Activated T-cell treated with anti-CD3 and anti-CD28 coated beads, Interleukin-2, amount 50 U/mL, for 4 hours (primary cell): Measurements from ENCODE around the gene PELO. TPM values are rescaled to one million over a fixed set of nuclear protein-coding genes. Genes with fewer than 3 reads are reported as not detected.

ENCODE experiments used
- ATAC-seq, 2 donors: fragments of 200-7000 bp; cut with Tn5 transposase; one replicate each; pipeline ENCODE4 v1.10.0; 2021
- DNase-seq: peaks from one replicate; pipeline ENCODE4 v3.0.0-alpha.2; 2020
- H3K27me3 Mint-ChIP-seq: one replicate; pipeline ENCODE4 v1.8.0; 2021; ENCODE audit warnings: low read depth, mixed read lengths
- H3K36me3 Mint-ChIP-seq: one replicate; pipeline ENCODE4 v1.8.0; 2022; ENCODE audit warnings: mixed read lengths; ENCODE audit not compliant: insufficient read depth
- H3K4me1 Mint-ChIP-seq: one replicate; pipeline ENCODE4 v1.8.0; 2021; ENCODE audit warnings: low read depth, mixed read lengths
- H3K4me3 Mint-ChIP-seq: one replicate; pipeline ENCODE4 v1.8.0; 2021; ENCODE audit warnings: mild to moderate bottlenecking, moderate library complexity, mixed read lengths
- H3K9me3 Mint-ChIP-seq: one replicate; pipeline ENCODE4 v1.8.0; 2021; ENCODE audit warnings: mixed read lengths
- total RNA-seq, 3 donors: library from RNA; stranded (reverse); gene quantifications; one replicate each; pipeline ENCODE4 v1.2.1, GENCODE V29; 2021

The PELO gene
- total RNA-seq, 3 donors from 2014 or later = 21.2 to 26.5 (median 23.7) TPM

- DNase-seq = no peak
- no peak overlapping the region for H3K4me3 Mint-ChIP-seq
- H3K9me3 Mint-ChIP-seq = peaks cover 8% of the 10 kb centered on the region
- H3K4me1 Mint-ChIP-seq = peaks cover 12% of the 10 kb centered on the region
- peaks cover 3% of the 10 kb centered on the region for H3K36me3 Mint-ChIP-seq
- ATAC-seq = peak; percentile 76 to 82
- no peaks in the 10 kb centered on the region for H3K27me3 Mint-ChIP-seq
Observed at GRCh38 chr5:52760695-52761366, 26.9 kb upstream of the PELO start.

- no peaks in the 10 kb centered on the region for H3K27me3 Mint-ChIP-seq
- no peak overlapping the region for H3K4me3 Mint-ChIP-seq
- peaks cover 22% of the 10 kb centered on the region for H3K4me1 Mint-ChIP-seq
- no peaks in the 10 kb centered on the region for H3K9me3 Mint-ChIP-seq
- DNase-seq = no peak
- peaks cover 2% of the 10 kb centered on the region for H3K36me3 Mint-ChIP-seq
- ATAC-seq = no peak
Observed at GRCh38 chr5:52767217-52767743, 20.4 kb upstream of the PELO start.

- DNase-seq (no peak), ATAC-seq (no peak)
- Mint-ChIP-seq H3K36me3 (peaks cover 2% of the 10 kb centered on the region), H3K27me3 (no peaks in the 10 kb centered on the region), H3K9me3 (no peaks in the 10 kb centered on the region), H3K4me3 (no peak overlapping the region), H3K4me1 (peaks cover 28% of the 10 kb centered on the region)
Observed at GRCh38 chr5:52767766-52768480, 19.8 kb upstream of the PELO start.

GRCh38 chr5:52769061-52769460 lies 18.7 kb upstream of the PELO start:
- Mint-ChIP-seq H3K4me1 (peaks cover 34% of the 10 kb centered on the region), H3K27me3 (no peaks in the 10 kb centered on the region), H3K36me3 (peaks cover 2% of the 10 kb centered on the region), H3K4me3 (no peak overlapping the region), H3K9me3 (no peaks in the 10 kb centered on the region)
- ATAC-seq = no peak
- DNase-seq = no peak

- no peak for ATAC-seq
- Mint-ChIP-seq H3K9me3 (no peaks in the 10 kb centered on the region), H3K4me3 (no peak overlapping the region)
Observed at GRCh38 chr5:52770287-52770939, 17.3 kb upstream of the PELO start.

GRCh38 chr5:52771343-52772039 lies 16.2 kb upstream of the PELO start:
- H3K36me3 Mint-ChIP-seq = peaks cover 2% of the 10 kb centered on the region
- ATAC-seq (peak; percentile 88 to 91), DNase-seq (no peak)
- H3K9me3 Mint-ChIP-seq = no peaks in the 10 kb centered on the region
- H3K4me1 Mint-ChIP-seq = peaks cover 51% of the 10 kb centered on the region
- H3K4me3 Mint-ChIP-seq = peak overlapping the region; percentile 23
- no peaks in the 10 kb centered on the region for H3K27me3 Mint-ChIP-seq

More at GRCh38 chr5:52770287-52770939, 17.3 kb upstream of the PELO start:
- Mint-ChIP-seq H3K36me3 (peaks cover 2% of the 10 kb centered on the region), H3K4me1 (peaks cover 42% of the 10 kb centered on the region), H3K27me3 (no peaks in the 10 kb centered on the region)
- DNase-seq = no peak

GRCh38 chr5:52772668-52773067 lies 15.0 kb upstream of the PELO start:
- Mint-ChIP-seq H3K27me3 (no peaks in the 10 kb centered on the region), H3K4me3 (no peak overlapping the region), H3K4me1 (peaks cover 48% of the 10 kb centered on the region), H3K9me3 (no peaks in the 10 kb centered on the region), H3K36me3 (peaks cover 2% of the 10 kb centered on the region)
- DNase-seq (no peak), ATAC-seq (no peak)

GRCh38 chr5:52773342-52773741 lies 14.4 kb upstream of the PELO start:
- Mint-ChIP-seq H3K4me3 (no peak overlapping the region), H3K27me3 (no peaks in the 10 kb centered on the region), H3K4me1 (peaks cover 46% of the 10 kb centered on the region), H3K9me3 (no peaks in the 10 kb centered on the region), H3K36me3 (peaks cover 2% of the 10 kb centered on the region)
- no peak for DNase-seq
- ATAC-seq = no peak

GRCh38 chr5:52774005-52774410 lies 13.7 kb upstream of the PELO start:
- ATAC-seq = no peak
- Mint-ChIP-seq H3K36me3 (peaks cover 2% of the 10 kb centered on the region), H3K4me3 (no peak overlapping the region), H3K9me3 (no peaks in the 10 kb centered on the region), H3K4me1 (peaks cover 46% of the 10 kb centered on the region), H3K27me3 (no peaks in the 10 kb centered on the region)
- no peak for DNase-seq

- H3K4me1 Mint-ChIP-seq = peaks cover 44% of the 10 kb centered on the region
- H3K36me3 Mint-ChIP-seq = no peaks in the 10 kb centered on the region
- ATAC-seq = peak; percentile 52 to 65
- peak; percentile 20 for DNase-seq
- peak overlapping the region; percentile 17 for H3K4me3 Mint-ChIP-seq
- no peaks in the 10 kb centered on the region for H3K9me3 Mint-ChIP-seq
- H3K27me3 Mint-ChIP-seq = no peaks in the 10 kb centered on the region
Observed at GRCh38 chr5:52776116-52776515, 11.6 kb upstream of the PELO start.

- Mint-ChIP-seq H3K27me3 (no peaks in the 10 kb centered on the region), H3K36me3 (no peaks in the 10 kb centered on the region), H3K4me3 (no peak overlapping the region), H3K4me1 (peaks cover 33% of the 10 kb centered on the region), H3K9me3 (no peaks in the 10 kb centered on the region)
- ATAC-seq (no peak), DNase-seq (no peak)
Observed at GRCh38 chr5:52777186-52777585, 10.5 kb upstream of the PELO start.

- Mint-ChIP-seq H3K9me3 (no peaks in the 10 kb centered on the region), H3K4me3 (no peak overlapping the region), H3K4me1 (peaks cover 24% of the 10 kb centered on the region), H3K27me3 (no peaks in the 10 kb centered on the region), H3K36me3 (no peaks in the 10 kb centered on the region)
- DNase-seq (no peak), ATAC-seq (no peak)
Observed at GRCh38 chr5:52778781-52779180, 8.9 kb upstream of the PELO start.

GRCh38 chr5:52779213-52779612 lies 8.5 kb upstream of the PELO start:
- H3K4me1 Mint-ChIP-seq = peaks cover 20% of the 10 kb centered on the region
- H3K9me3 Mint-ChIP-seq = no peaks in the 10 kb centered on the region
- no peaks in the 10 kb centered on the region for H3K36me3 Mint-ChIP-seq
- no peak for DNase-seq
- H3K27me3 Mint-ChIP-seq = no peaks in the 10 kb centered on the region
- H3K4me3 Mint-ChIP-seq = no peak overlapping the region
- no peak for ATAC-seq
